ENCODE results near the gene NAT14.

DNA sequence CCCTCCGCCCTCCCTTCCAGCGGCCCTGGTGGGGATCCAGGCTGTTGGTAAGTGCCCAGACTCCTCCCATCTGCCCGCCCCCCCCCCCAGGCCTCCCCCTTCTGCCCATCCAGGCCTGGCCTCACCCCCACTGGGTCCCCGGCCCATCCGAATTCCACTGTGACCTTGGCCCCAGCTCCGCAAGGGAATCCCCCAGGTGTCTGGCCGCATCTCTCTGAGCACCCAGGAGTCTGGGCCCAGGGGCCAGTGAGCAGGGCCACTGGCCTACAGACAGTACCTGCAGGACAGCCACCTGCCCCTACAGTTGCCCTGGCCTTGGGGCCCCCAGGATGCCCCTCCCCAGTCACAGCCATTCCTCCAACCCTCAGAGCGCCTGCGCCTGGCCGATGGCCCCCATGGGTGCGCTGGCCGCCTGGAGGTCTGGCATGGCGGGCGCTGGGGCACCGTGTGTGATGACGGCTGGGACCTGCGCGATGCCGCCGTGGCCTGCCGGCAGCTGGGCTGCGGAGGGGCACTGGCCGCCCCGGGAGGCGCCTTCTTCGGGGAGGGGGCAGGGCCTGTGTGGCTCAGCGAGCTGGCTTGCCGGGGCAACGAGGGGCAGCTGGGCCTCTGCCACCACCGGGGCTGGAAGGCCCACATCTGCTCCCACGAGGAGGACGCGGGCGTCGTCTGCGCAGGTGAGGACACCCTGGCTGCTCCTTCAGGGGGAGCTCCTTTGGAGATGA lies 4.2 kb downstream of the NAT14 start:
- TF ChIP-seq POLR2AphosphoS5 (IDR thresholded peaks at IDR 0.05) (no peak), POLR2A (IDR thresholded peaks at IDR 0.05) (no peak)
- TF ChIP-seq, protein P1, sequence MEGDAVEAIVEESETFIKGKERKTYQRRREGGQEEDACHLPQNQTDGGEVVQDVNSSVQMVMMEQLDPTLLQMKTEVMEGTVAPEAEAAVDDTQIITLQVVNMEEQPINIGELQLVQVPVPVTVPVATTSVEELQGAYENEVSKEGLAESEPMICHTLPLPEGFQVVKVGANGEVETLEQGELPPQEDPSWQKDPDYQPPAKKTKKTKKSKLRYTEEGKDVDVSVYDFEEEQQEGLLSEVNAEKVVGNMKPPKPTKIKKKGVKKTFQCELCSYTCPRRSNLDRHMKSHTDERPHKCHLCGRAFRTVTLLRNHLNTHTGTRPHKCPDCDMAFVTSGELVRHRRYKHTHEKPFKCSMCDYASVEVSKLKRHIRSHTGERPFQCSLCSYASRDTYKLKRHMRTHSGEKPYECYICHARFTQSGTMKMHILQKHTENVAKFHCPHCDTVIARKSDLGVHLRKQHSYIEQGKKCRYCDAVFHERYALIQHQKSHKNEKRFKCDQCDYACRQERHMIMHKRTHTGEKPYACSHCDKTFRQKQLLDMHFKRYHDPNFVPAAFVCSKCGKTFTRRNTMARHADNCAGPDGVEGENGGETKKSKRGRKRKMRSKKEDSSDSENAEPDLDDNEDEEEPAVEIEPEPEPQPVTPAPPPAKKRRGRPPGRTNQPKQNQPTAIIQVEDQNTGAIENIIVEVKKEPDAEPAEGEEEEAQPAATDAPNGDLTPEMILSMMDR (IDR thresholded peaks at IDR 0.05), result no peak

Data from stomach (tissue), 4 donors.